CD14-positive monocyte (primary cell): ENCODE results near the gene MAD1L1. TPM values are rescaled to one million over a fixed set of nuclear protein-coding genes. Genes with fewer than 3 reads are reported as not detected.
A peak's percentile ranks its signal among the peaks of the same experiment; 100 is the strongest.
"Not testable (repeated sequence)": the region's sequence is repeated elsewhere in the genome, so short reads cannot be mapped to it uniquely, and the experiment has no call there.

Experiments
- DNase-seq, 3 donors: peaks; one replicate each; pipeline ENCODE4 v3.0.0-alpha.2; 2011 to 2022
- H2AFZ ChIP-seq: 2 replicates; pipeline ENCODE4 v1.6.0; 2012; ENCODE audit warnings: mild to moderate bottlenecking, low read depth, low read length, inconsistent platforms; ENCODE audit not compliant: insufficient read depth, poor library complexity, severe bottlenecking
- H3K27ac ChIP-seq, 2 donors: 1 replicate in 1 of 2; 2 replicates in 1 of 2; pipeline ENCODE4 v1.5.1; 2012 to 2013; ENCODE audit warnings: low read length in 2 of 2, control low read depth in 1 of 2, inconsistent platforms in 1 of 2, low read depth in 1 of 2, mild to moderate bottlenecking in 1 of 2
- H3K27me3 ChIP-seq, 2 donors: one replicate each; pipeline versions ENCODE4 v1.6.0 to v1.6.1; 2011 to 2013; ENCODE audit warnings: low read length in 2 of 2; ENCODE audit not compliant: control insufficient read depth in 2 of 2, insufficient read depth in 2 of 2
- H3K36me3 ChIP-seq, 2 donors: replicated peaks in 1 of 2; 1 replicate in 1 of 2; 2 replicates in 1 of 2; pipeline versions ENCODE4 v1.5.1 to v1.6.1; 2012 to 2013; ENCODE audit warnings: low read length in 2 of 2, control low read depth in 1 of 2, inconsistent platforms in 1 of 2, mild to moderate bottlenecking in 1 of 2; ENCODE audit not compliant: insufficient read depth in 2 of 2, control insufficient read depth in 1 of 2
- H3K4me1 ChIP-seq, 2 donors: 1 replicate in 1 of 2; 2 replicates in 1 of 2; pipeline versions ENCODE4 v1.5.1 to v1.6.1; 2012 to 2013; ENCODE audit warnings: low read length in 2 of 2, control low read depth in 1 of 2, inconsistent platforms in 1 of 2, mild to moderate bottlenecking in 1 of 2, moderate library complexity in 1 of 2; ENCODE audit not compliant: insufficient read depth in 2 of 2, control insufficient read depth in 1 of 2
- H3K4me2 ChIP-seq: replicated peaks from 2 replicates; pipeline ENCODE3; 2012; ENCODE audit warnings: low read length, moderate library complexity, mild to moderate bottlenecking; ENCODE audit not compliant: poor library complexity, severe bottlenecking; ENCODE audit errors: extremely low read depth
- H3K4me3 ChIP-seq, 3 experiments: fragments of 200-600 bp in 1 of 3; sonication (generic) in 1 of 3; replicated peaks in 1 of 3; 1 replicate in 2 of 3; 2 replicates in 1 of 3; pipeline ENCODE4 v1.5.1; 2011 to 2013; ENCODE audit warnings: low read length in 3 of 3, mild to moderate bottlenecking in 3 of 3, control low read depth in 2 of 3, low read depth in 2 of 3, inconsistent platforms in 1 of 3, moderate library complexity in 1 of 3
- H3K79me2 ChIP-seq: 2 replicates; pipeline ENCODE4 v1.6.0; 2012; ENCODE audit warnings: mild to moderate bottlenecking, control low read depth, inconsistent platforms, low read length, moderate library complexity; ENCODE audit not compliant: insufficient read depth
- H3K9ac ChIP-seq: 2 replicates; pipeline ENCODE4 v1.6.0; 2017; ENCODE audit warnings: low read length, mild to moderate bottlenecking; ENCODE audit not compliant: insufficient read depth, poor library complexity, severe bottlenecking
- H3K9me3 ChIP-seq, 2 donors: replicated peaks in 1 of 2; 1 replicate in 1 of 2; 2 replicates in 1 of 2; pipeline versions ENCODE4 v1.5.1 to v1.6.1; 2012 to 2013; ENCODE audit warnings: low read length in 2 of 2, control low read depth in 1 of 2; ENCODE audit not compliant: control insufficient read depth in 1 of 2, insufficient read depth in 1 of 2
- H4K20me1 ChIP-seq: 2 replicates; pipeline ENCODE4 v1.6.0; 2012; ENCODE audit warnings: mild to moderate bottlenecking, low read length, control low read depth, moderate library complexity; ENCODE audit not compliant: insufficient read depth
- H3K27ac Mint-ChIP-seq, 7 donors: one replicate each; pipeline ENCODE4 v1.8.0; 2020; ENCODE audit warnings: mild to moderate bottlenecking in 7 of 7, mixed read lengths in 7 of 7, moderate library complexity in 6 of 7, inconsistent platforms in 2 of 7
- H3K27me3 Mint-ChIP-seq, 3 donors: one replicate each; pipeline ENCODE4 v1.8.0; 2021 to 2022; ENCODE audit warnings: low read depth in 3 of 3, mild to moderate bottlenecking in 3 of 3, mixed read lengths in 3 of 3, moderate library complexity in 3 of 3, inconsistent platforms in 1 of 3
- H3K36me3 Mint-ChIP-seq, 2 donors: one replicate each; pipeline ENCODE4 v1.8.0; 2020; ENCODE audit warnings: mixed read lengths in 2 of 2, inconsistent platforms in 1 of 2, mild to moderate bottlenecking in 1 of 2
- H3K4me1 Mint-ChIP-seq: one replicate; pipeline ENCODE4 v1.8.0; 2020; ENCODE audit warnings: mild to moderate bottlenecking, mixed read lengths
- H3K4me3 Mint-ChIP-seq, 2 donors: one replicate each; pipeline ENCODE4 v1.8.0; 2020; ENCODE audit warnings: mild to moderate bottlenecking in 2 of 2, mixed read lengths in 2 of 2, moderate library complexity in 1 of 2
- H3K9me3 Mint-ChIP-seq, 7 donors: one replicate each; pipeline ENCODE4 v1.8.0; 2020 to 2022; ENCODE audit warnings: mixed read lengths in 7 of 7, mild to moderate bottlenecking in 6 of 7, moderate library complexity in 6 of 7, inconsistent platforms in 2 of 7
- CTCF ChIP-seq: fragments of 200-600 bp; IDR thresholded peaks from one replicate; pipeline ENCODE4 v1.8.0; 2022; ENCODE audit warnings: antibody characterized with exemption, mild to moderate bottlenecking
- WGBS: methylation state at CpG from one replicate; pipeline ENCODE4 v1.1.5; 2013; ENCODE audit warnings: missing lambda C conversion rate; ENCODE audit not compliant: insufficient coverage; 5-methylcytosine and 5-hydroxymethylcytosine counted together
- intact Hi-C, 2 donors: fragments of 100-400 bp; cut with micrococcal nuclease; formaldehyde crosslinking; loops; one replicate each; pipeline versions ENCODE4 v1.15.0 to v1.15.1; 2023
- polyA plus RNA-seq, 3 donors: library from polyadenylated mRNA; depleted of rRNA in 1 of 3; unstranded in 2 of 3; stranded (reverse) in 1 of 3; fragments of 300-500 nt in 2 of 3; fragments of >200 nt in 1 of 3; fragmentation: Illumina TruSeq in 2 of 3; gene quantifications; 1 replicate in 2 of 3; 2 replicates in 1 of 3; pipeline ENCODE4 v1.2.3, GENCODE V29; 2012 to 2021

MAD1L1 gene
- polyA plus RNA-seq, 3 donors = 22.0 to 39.4 (median 33.2) TPM

DNA sequence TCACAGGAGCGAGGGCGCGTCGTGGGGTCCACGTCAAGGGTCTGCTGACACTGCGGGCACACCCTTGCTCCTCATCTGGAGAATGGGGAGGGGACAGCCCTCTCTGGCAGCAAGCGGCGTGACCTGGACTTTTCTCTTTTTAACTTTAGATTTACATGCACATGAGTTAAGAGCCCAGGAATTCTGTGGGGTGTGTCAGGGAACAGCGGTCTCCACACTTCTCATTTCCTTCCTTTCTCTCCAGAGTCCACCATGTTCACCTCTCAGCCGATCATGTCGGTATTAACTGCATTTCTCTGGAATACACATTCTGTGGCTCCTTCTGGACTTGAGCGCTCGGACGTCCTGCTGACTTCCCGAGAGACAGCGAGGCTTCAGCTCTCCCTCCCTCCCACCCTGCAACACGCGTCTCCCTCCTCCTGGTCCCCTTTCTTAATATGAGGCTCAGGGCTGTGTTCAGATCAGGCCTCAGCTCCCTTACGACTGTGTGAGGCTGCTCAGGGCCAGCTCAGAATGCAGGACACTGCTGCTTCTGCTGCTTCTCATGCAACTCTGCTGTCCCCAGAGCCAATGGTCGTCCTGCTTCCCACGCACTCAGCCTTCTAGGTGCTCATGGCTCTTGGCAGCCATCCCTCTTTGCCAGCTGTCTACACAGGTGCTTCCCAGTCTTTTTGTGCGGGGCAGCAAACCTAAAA, 301.3 kb downstream of the MAD1L1 start:
- H3K4me1 ChIP-seq = no peaks in the 10 kb centered on the region
- H3K27ac ChIP-seq = peak overlapping the region in 1 of 2 donors; percentile 53
- H3K79me2 ChIP-seq = peaks cover 4% of the 10 kb centered on the region
- H4K20me1 ChIP-seq = peaks cover 35% of the 10 kb centered on the region
- Mint-ChIP-seq H3K4me1 (peaks cover 6% of the 10 kb centered on the region), H3K27ac (peak overlapping the region in 2 of 7 donors; percentile 46 to 67), H3K9me3 (peaks cover 0 to 11% (median 2%) of the 10 kb centered on the region in 7 donors), H3K36me3 (peaks cover 59 to 62% of the 10 kb centered on the region in 2 donors), H3K4me3 (no peak overlapping the region), H3K27me3 (peaks cover 0 to 4% (median 0%) of the 10 kb centered on the region in 3 donors)
- H3K27me3 ChIP-seq = no peaks in the 10 kb centered on the region
- H3K9me3 ChIP-seq = peaks cover 0 to 4% of the 10 kb centered on the region in 2 donors
- intact Hi-C loops = no loop called here
- H3K9ac ChIP-seq = no peak overlapping the region
- H3K4me3 ChIP-seq = no peak overlapping the region
- no peak for DNase-seq
- H3K4me2 ChIP-seq = no peak overlapping the region
- 88% methylated on average over 12 of the region's 22 CpGs for WGBS
- TF ChIP-seq CTCF = no peak
- no peak overlapping the region for H2AFZ ChIP-seq
- peaks cover 6 to 52% of the 10 kb centered on the region in 2 donors for H3K36me3 ChIP-seq

DNA sequence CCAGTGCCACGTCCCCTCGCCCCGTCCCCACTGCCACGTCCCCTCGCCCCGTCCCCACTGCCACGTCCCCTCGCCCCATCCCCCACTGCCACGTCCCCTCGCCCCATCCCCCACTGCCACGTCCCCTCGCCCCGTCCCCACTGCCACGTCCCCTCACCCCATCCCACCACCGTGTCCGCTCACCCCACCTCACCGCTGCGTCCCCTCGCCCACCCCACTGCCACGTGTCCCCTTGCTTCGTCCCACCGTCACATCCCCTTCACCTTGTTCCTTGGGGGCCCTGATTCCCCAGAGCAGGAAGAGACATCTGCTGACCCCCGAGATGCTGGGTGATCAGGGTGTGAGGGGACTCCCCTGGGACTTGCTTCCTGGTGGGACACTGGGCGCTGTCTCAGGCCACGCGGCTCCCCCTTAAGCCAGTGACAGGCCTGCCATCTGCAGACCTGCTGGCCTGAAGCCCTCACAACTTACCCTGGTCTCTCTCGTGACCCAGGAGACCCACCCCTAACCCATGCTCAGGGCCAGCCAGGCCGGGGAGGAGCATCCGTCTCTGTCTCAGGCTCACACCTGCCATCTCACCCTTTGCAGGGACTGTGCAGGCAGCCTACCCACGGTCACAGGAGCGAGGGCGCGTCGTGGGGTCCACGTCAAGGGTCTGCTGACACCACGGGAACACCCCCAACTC, 302.2 kb downstream of the MAD1L1 start:
- Histone ChIP-seq H3K4me1 (no peaks in the 10 kb centered on the region), H3K79me2 (peaks cover 5% of the 10 kb centered on the region), H3K4me3 (no peak overlapping the region), H3K36me3 (peaks cover 0 to 43% of the 10 kb centered on the region in 2 donors), H3K27me3 (no peaks in the 10 kb centered on the region), H3K27ac (peak overlapping the region in 1 of 2 donors; percentile 53), H3K9me3 (peaks cover 0 to 4% of the 10 kb centered on the region in 2 donors), H3K9ac (no peak overlapping the region), H3K4me2 (no peak overlapping the region), H2AFZ (no peak overlapping the region), H4K20me1 (peaks cover 42% of the 10 kb centered on the region)
- 88% methylated on average over 24 of the region's 36 CpGs for WGBS
- H3K4me1 Mint-ChIP-seq = peaks cover 14% of the 10 kb centered on the region
- intact Hi-C loops = no loop called here
- no peak for DNase-seq
- peaks cover 0 to 4% (median 0%) of the 10 kb centered on the region in 3 donors for H3K27me3 Mint-ChIP-seq
- H3K4me3 Mint-ChIP-seq = no peak overlapping the region
- H3K27ac Mint-ChIP-seq = peak overlapping the region in 2 of 7 donors; percentile 12 to 38
- no peak for TF ChIP-seq CTCF
- peaks cover 0 to 11% (median 2%) of the 10 kb centered on the region in 7 donors for H3K9me3 Mint-ChIP-seq
- H3K36me3 Mint-ChIP-seq = peaks cover 50 to 56% of the 10 kb centered on the region in 2 donors

DNA sequence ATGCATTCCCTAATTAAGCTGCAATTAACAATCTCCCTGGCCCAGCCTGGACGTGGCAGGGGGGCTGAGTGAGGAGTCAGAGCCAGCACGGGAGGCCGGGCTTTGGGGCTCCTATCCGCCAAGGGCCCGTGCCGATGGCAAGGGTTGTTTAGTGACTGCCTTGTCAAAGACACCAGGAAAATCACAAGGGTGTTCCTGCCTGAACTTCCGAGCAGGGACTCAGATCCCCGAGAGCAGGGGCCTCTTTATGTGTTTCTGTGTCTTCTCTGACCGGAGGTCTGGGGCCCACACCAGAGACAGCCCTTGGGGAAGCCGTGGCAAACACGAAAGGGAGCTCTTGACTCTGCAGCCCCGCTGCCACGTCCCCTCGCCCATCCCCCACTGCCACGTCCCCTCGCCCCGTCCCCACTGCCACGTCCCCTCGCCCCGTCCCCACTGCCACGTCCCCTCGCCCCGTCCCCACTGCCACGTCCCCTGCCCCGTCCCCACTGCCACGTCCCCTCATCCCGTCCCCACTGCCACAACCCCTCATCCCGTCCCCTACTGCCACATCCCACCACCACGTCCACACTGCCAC, 303.3 kb downstream of the MAD1L1 start:
- H3K9me3 ChIP-seq, H3K27ac Mint-ChIP-seq, H3K9ac ChIP-seq, H2AFZ ChIP-seq, H3K27ac ChIP-seq, H3K4me1 ChIP-seq, H3K27me3 ChIP-seq, H3K9me3 Mint-ChIP-seq, H3K4me3 ChIP-seq, H3K4me3 Mint-ChIP-seq, H3K4me2 ChIP-seq, H3K79me2 ChIP-seq, intact Hi-C loops, H3K27me3 Mint-ChIP-seq, DNase-seq: not testable (repeated sequence)
- H4K20me1 ChIP-seq = peaks cover 46% of the 10 kb centered on the region
- Mint-ChIP-seq H3K4me1 (peaks cover 15% of the 10 kb centered on the region), H3K36me3 (peaks cover 41 to 50% of the 10 kb centered on the region in 2 donors)
- WGBS = 98% methylated on average over 19 of the region's 29 CpGs
- H3K36me3 ChIP-seq = peaks cover 0 to 32% of the 10 kb centered on the region in 2 donors
